ENCODE measurements around the gene CXCL5. TPM values are rescaled to one million over a fixed set of nuclear protein-coding genes. Genes with fewer than 3 reads are reported as not detected.

Gene CXCL5
- total and polyA plus RNA-seq, 10 of the 15 experiments (the other 5 are each of a cell fraction or from before 2014, with no cell fraction given), result not detected

DNA sequence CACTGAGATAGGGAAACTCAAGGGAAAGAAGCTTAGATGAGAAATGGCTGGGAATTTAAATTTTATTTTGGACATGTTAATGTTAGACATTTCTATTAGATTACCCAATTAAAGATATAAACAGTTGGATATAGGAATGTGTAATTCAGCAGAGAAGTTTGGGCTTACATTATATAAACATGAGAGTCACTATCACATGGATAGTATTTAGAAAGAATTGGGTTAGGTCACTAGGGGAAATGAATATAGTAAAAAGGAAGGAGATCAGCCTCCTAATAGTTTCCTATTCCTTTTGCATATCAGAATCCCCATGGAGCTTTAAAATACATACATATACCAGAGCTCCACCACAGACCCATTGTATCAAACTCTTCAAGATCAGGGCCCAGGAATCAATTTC, 19.6 kb upstream of the CXCL5 start (continued):
- TF ChIP-seq RELB (IDR thresholded peaks at IDR 0.05; ENCODE audit: low read depth) (no peak), TCF12 (IDR thresholded peaks at IDR 0.05; ENCODE audit: low read depth, low read length) (no peak), SIX5 (IDR thresholded peaks at IDR 0.05; ENCODE audit: low read depth, low read length, severe bottlenecking) (no peak), POU2F2 (IDR thresholded peaks at IDR 0.05; ENCODE audit: borderline replicate concordance, low read depth, low read length) (no peak), RELA (IDR thresholded peaks at IDR 0.05; ENCODE audit: borderline replicate concordance, partially characterized antibody) (no peak), ZNF622 (IDR thresholded peaks at IDR 0.05) (no peak), IRF5 (IDR thresholded peaks at IDR 0.05; ENCODE audit: borderline replicate concordance) (no peak), NRF1 (conservative IDR thresholded peaks at IDR 0.05; ENCODE audit: low read depth, low read length) (no peak)

DNA sequence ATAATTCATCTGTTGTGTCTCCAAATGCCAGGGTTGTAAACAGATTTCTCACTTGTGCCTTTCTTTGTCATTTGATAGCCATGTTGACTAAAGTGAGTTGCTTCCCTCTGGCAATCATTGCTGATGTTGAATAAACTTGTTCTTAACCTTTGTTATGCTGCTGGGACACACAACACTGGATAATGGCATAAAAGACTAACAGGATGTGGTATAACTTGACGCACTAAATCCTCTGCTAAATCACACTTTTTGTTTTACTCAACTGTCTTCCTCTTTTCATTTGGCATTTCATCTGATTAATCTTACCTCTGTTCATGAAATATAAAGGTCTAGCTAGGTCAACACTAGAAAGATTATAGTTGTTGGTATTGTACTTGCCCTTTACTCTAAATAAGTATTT, 17.6 kb upstream of the CXCL5 start:
- SMC1A ChIA-PET (ENCODE audit: uncharacterized antibody, unreplicated experiment), result interaction anchor here (0.5 to 2.4 kb wide), 5 partner anchors 9 to 781 kb away, joined by 3 to 10 read pairs (median 3); no protein-coding TSS in a partner anchor
- no peaks in the 10 kb centered on the region for H3K79me2 ChIP-seq (ENCODE audit: control insufficient read depth, insufficient read depth, low read length)
- H3K27ac ChIP-seq (ENCODE audit: control insufficient read depth, insufficient read depth), result no peak overlapping the region
- H3K36me3 ChIP-seq (ENCODE audit: control insufficient read depth in 2 of 2, insufficient read depth in 2 of 2, low read length in 1 of 2), result no peaks in the 10 kb centered on the region
- H3K9ac ChIP-seq (ENCODE audit: control insufficient read depth, insufficient read depth, low read length), result no peak overlapping the region
- ATAC-seq (peak; percentile 79), DNase-seq (ENCODE audit: low read depth, low spot score) (no peak), FAIRE-seq (no peak)
- intact Hi-C loops (cut with micrococcal nuclease; ENCODE audit: unreplicated experiment), result no loop called here
- no TSS peak for BruUV-seq (replicated peaks)
- no peaks in the 10 kb centered on the region for H4K20me1 ChIP-seq (ENCODE audit: control insufficient read depth, insufficient read depth)
- CTCF ChIA-PET, result interaction anchor here (1.0 kb wide), 1 partner anchor 40 kb away, joined by 3 read pairs; no protein-coding TSS in a partner anchor
- RAD21 ChIA-PET (ENCODE audit: unreplicated experiment), result interaction anchor here (0.6 kb wide), 1 partner anchor 423 kb away, joined by 4 read pairs; no protein-coding TSS in a partner anchor
- 0% methylated on average over 1 of the region's 1 CpG for WGBS (ENCODE audit: insufficient coverage, insufficient replicate concordance, low lambda C conversion rate, missing lambda C conversion rate)
- POLR2A ChIA-PET, result no interaction called here
- no peak overlapping the region for H3K4me3 ChIP-seq
- no peak overlapping the region for H3K4me2 ChIP-seq (ENCODE audit: control insufficient read depth, insufficient read depth)
- TF ChIP-seq EP300 (IDR thresholded peaks at IDR 0.05; ENCODE audit: borderline replicate concordance in 1 of 2, control insufficient read depth in 1 of 2, low read depth in 2 of 2, low read length in 2 of 2) (0 out of 4 replicates have a peak, but pooled peaks of 1 of the 2 experiments have one; percentile 62), SPI1 (IDR thresholded peaks at IDR 0.05; ENCODE audit: borderline replicate concordance, insufficient read depth, low read depth, low read length) (peak; percentile 34; the same call in 1 of the 2 replicates), CHD1 (IDR thresholded peaks at IDR 0.05; ENCODE audit: low read depth, low read length) (no peak), EZH2 (IDR thresholded peaks at IDR 0.05; ENCODE audit: borderline replicate concordance, control insufficient read depth, low read depth, low read length) (no peak), MTA2 (IDR thresholded peaks at IDR 0.05; ENCODE audit: low read depth) (0 out of 2 replicates have a peak, but pooled peaks have one; percentile 30), ESRRA (IDR thresholded peaks at IDR 0.05; ENCODE audit: low read length) (no peak), DPF2 (IDR thresholded peaks at IDR 0.05) (0 out of 2 replicates have a peak, but pooled peaks have one; percentile 27)
- no peaks in the 10 kb centered on the region for H3K9me3 ChIP-seq (replicated peaks; ENCODE audit: control insufficient read depth, insufficient read depth, low read length)
- no peaks in the 10 kb centered on the region for H3K27me3 ChIP-seq (replicated peaks in 1 of 2; ENCODE audit: control insufficient read depth in 2 of 2, insufficient read depth in 2 of 2, low read length in 1 of 2)
- H2AFZ ChIP-seq (ENCODE audit: control insufficient read depth, low read depth, low read length), result no peak overlapping the region
- H3K4me1 ChIP-seq (ENCODE audit: control insufficient read depth, insufficient read depth, low read length), result no peaks in the 10 kb centered on the region
- in situ Hi-C loops (cut with MboI), result no loop called here

All from GM12878 (cell line).